Esophagus muscularis mucosa (tissue), 4 donors: ENCODE results near the gene TAGAP. TPM values are rescaled to one million over a fixed set of nuclear protein-coding genes. Genes with fewer than 3 reads are reported as not detected.
"Not testable (repeated sequence)": the region's sequence is repeated elsewhere in the genome, so short reads cannot be mapped to it uniquely, and the experiment has no call there.

Experiments
- DNase-seq: peaks from one replicate; pipeline ENCODE4 v3.0.0-alpha.2; 2017; ENCODE audit errors: extremely low spot score
- H3K27ac ChIP-seq, 4 donors: fragments of 200-600 bp; sonication (generic); replicated peaks in 1 of 4; 1 replicate in 3 of 4; 2 replicates in 1 of 4; pipeline ENCODE4 v1.5.1; 2016 to 2019; ENCODE audit warnings: mild to moderate bottlenecking in 1 of 4
- H3K27me3 ChIP-seq, 4 donors: fragments of 200-600 bp; sonication (generic); one replicate each; pipeline versions ENCODE4 v1.5.1 to v1.6.0; 2016 to 2019
- H3K36me3 ChIP-seq, 4 donors: fragments of 200-600 bp; sonication (generic); one replicate each; pipeline ENCODE4 v1.5.1; 2016 to 2019
- H3K4me1 ChIP-seq, 4 donors: fragments of 200-600 bp; sonication (generic); one replicate each; pipeline ENCODE4 v1.5.1; 2016 to 2019
- H3K4me3 ChIP-seq, 4 donors: fragments of 200-600 bp; sonication (generic); 1 replicate in 2 of 4; 2 replicates in 2 of 4; pipeline ENCODE4 v1.5.1; 2016 to 2019; ENCODE audit warnings: mild to moderate bottlenecking in 4 of 4, moderate library complexity in 1 of 4
- H3K9me3 ChIP-seq, 4 donors: fragments of 200-600 bp; sonication (generic); 1 replicate in 3 of 4; 2 replicates in 1 of 4; pipeline ENCODE4 v1.5.1; 2016 to 2019
- CTCF ChIP-seq, 3 experiments: fragments of 200-600 bp in 2 of 3; fragments of 450-650 bp in 1 of 3; sonication (generic) in 2 of 3; IDR thresholded peaks; one replicate each; pipeline ENCODE4 v1.5.1; 2017 to 2019; ENCODE audit warnings: antibody characterized with exemption in 3 of 3, mild to moderate bottlenecking in 2 of 3, moderate library complexity in 1 of 3
- EP300 ChIP-seq: sonication (generic); formaldehyde crosslinking; IDR thresholded peaks from one replicate; pipeline ENCODE4 v1.6.1; 2017; ENCODE audit warnings: antibody characterized with exemption
- POLR2A ChIP-seq: fragments of 450-650 bp; IDR thresholded peaks from one replicate; pipeline ENCODE4 v1.6.1; 2017; ENCODE audit warnings: antibody characterized with exemption, moderate library complexity, mild to moderate bottlenecking, low read depth
- POLR2AphosphoS5 ChIP-seq, 2 donors: sonication (generic); formaldehyde crosslinking; IDR thresholded peaks; one replicate each; pipeline ENCODE4 v1.6.1; 2017; ENCODE audit warnings: antibody characterized with exemption in 2 of 2
- WGBS: methylation state at CpG from one replicate; pipeline ENCODE4 v1.1.5; 2018; 5-methylcytosine and 5-hydroxymethylcytosine counted together
- intact Hi-C: fragments of 100-400 bp; cut with DNase I; formaldehyde crosslinking; loops from one replicate; pipeline ENCODE4 v1.15.1; 2023
- total RNA-seq, 4 donors: library from RNA; depleted of rRNA; stranded (reverse); fragments of >200 nt; gene quantifications; one replicate each; pipeline versions ENCODE4 v1.1.0 to v1.2.1, GENCODE V29; 2016

Gene TAGAP
- total RNA-seq, 4 donors from 2014 or later, result 1.5 to 3.0 (median 1.9) TPM

DNA sequence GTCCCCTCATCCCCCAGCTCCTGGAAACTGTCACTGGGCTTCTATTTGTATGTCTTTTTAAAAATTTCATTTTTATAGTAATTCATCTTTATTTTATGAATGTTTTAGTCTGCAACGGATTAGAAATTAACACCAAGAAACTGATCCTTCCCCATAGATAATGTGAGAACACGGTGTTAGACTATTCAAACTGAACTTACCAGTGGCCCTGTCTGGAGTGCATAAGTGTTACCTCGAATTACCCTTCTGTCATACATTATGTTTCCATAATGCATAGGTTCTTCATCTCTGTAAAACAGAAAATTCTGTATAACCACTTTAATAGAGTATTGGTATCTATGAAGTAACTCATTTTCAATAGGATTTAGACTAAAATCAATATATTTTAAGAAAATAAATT is 51.2 kb downstream of the TAGAP start:
- Histone ChIP-seq H3K27me3 (no peaks in the 10 kb centered on the region), H3K4me1 (peaks cover 0 to 2% (median 1%) of the 10 kb centered on the region in 4 donors), H3K27ac (no peak overlapping the region), H3K9me3 (peaks cover 0 to 8% (median 0%) of the 10 kb centered on the region in 4 donors), H3K36me3 (peaks cover 0 to 10% (median 3%) of the 10 kb centered on the region in 4 donors), H3K4me3 (no peak overlapping the region)
- no peak for DNase-seq
- intact Hi-C loops, result no loop called here
- WGBS, result 96% methylated on average over 3 of the region's 3 CpGs
- no peak for TF ChIP-seq EP300
- TF ChIP-seq POLR2AphosphoS5 (IDR thresholded peaks at IDR 0.05), result no peak
- no peak for TF ChIP-seq POLR2A
- no peak for TF ChIP-seq CTCF (IDR thresholded peaks at IDR 0.05)

DNA sequence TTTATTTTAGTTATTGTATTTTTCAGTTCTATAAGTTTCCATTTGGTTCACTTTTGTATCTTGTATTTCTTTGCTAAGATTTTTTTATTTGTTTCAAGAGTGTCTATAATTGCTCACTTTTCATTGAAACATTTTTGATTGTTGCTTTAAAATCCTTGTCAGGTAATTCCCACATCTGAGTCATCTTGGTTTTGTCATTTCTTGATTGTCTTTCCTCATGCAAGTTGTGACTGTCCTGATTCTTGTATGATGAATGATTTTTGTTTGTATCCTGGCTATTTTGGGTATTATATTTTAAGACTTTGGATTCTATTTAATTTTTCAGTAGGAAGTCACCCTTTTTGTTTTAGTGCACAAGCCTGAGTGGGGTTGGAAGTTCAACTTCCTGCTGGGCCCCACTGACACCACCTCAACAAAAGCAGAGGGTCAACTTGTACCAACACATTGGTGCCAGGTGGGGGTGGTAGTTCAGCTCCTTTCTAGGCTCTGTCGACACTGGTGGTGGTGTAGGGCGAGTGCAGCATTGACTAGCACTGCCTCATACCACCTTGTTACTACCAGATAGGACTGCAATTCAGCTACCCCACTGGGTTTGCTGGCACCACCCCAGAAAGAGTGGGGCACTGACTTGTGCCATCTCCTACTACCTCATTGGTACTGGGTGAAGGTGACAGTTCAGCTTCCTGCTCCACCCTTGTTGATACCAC is 53.6 kb downstream of the TAGAP start:
- Histone ChIP-seq H3K9me3 (peaks cover 0 to 13% (median 0%) of the 10 kb centered on the region in 4 donors), H3K4me3 (no peak overlapping the region), H3K27ac (no peak overlapping the region), H3K36me3 (peaks cover 0 to 10% (median 3%) of the 10 kb centered on the region in 4 donors), H3K4me1 (no peaks in the 10 kb centered on the region), H3K27me3 (no peaks in the 10 kb centered on the region)
- TF ChIP-seq EP300 (no peak), CTCF (IDR thresholded peaks at IDR 0.05) (no peak), POLR2AphosphoS5 (IDR thresholded peaks at IDR 0.05) (no peak), POLR2A (no peak)
- DNase-seq, result no peak
- intact Hi-C loops, result no loop called here
- no CpG with 5 or more reads among the region's 2 CpGs for WGBS

DNA sequence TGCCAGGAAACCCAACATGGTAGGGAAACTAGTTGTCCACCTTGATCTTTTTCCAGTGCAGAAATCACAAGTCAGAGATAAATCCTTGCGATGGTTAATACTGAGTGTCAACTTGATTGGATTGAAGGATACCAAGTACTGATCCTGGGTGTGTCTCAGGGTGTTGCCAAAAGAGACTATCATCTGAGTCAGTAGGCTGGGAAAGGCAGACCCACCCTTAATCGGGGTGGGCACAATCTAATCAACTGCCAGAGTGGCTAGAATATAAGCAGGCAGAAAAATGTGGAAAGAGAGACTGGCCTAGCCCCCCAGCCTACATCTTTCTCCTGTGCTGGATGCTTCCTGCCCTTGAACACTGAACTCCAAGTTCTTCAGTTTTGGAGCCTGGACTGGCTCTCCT is 55.1 kb downstream of the TAGAP start:
- H3K36me3 ChIP-seq, result peaks cover 0 to 10% (median 3%) of the 10 kb centered on the region in 4 donors
- peaks cover 0 to 13% (median 0%) of the 10 kb centered on the region in 4 donors for H3K9me3 ChIP-seq
- H3K4me3 ChIP-seq, H3K4me1 ChIP-seq, H3K27me3 ChIP-seq, intact Hi-C loops, DNase-seq, H3K27ac ChIP-seq: not testable (repeated sequence)
- 97% methylated on average over 2 of the region's 2 CpGs for WGBS

DNA sequence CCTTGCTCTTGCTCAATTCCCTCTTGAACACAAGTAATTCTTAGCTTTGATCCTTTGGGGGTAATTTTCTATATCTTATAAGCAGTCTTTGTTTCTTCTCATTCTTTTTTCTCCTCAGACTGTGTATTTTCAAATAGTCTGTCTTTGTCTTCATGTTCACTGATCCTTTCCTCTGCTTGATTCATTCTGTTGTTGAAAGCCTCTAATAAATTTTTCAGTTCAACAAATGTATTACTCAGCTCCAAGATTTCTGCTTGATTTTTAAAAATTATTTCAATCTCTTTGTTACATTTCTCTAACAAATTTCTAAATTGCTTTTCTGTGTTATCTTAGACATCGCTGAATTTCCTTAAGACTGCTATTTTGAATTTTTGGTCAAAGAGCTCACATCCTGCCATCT is 56.3 kb downstream of the TAGAP start:
- DNase-seq, result no peak
- Histone ChIP-seq H3K27ac (no peak overlapping the region), H3K9me3 (peaks cover 0 to 13% (median 0%) of the 10 kb centered on the region in 4 donors), H3K4me1 (no peaks in the 10 kb centered on the region), H3K4me3 (no peak overlapping the region), H3K36me3 (peaks cover 0 to 10% (median 3%) of the 10 kb centered on the region in 4 donors), H3K27me3 (no peaks in the 10 kb centered on the region)
- intact Hi-C loops, result no loop called here
- TF ChIP-seq POLR2A (no peak), CTCF (IDR thresholded peaks at IDR 0.05) (no peak)
- 93% methylated on average over 1 of the region's 1 CpG for WGBS

- Histone ChIP-seq H3K9me3 (peaks cover 0 to 13% (median 0%) of the 10 kb centered on the region in 4 donors), H3K27ac (no peak overlapping the region), H3K27me3 (no peaks in the 10 kb centered on the region), H3K36me3 (peaks cover 0 to 7% (median 3%) of the 10 kb centered on the region in 4 donors), H3K4me1 (no peaks in the 10 kb centered on the region), H3K4me3 (no peak overlapping the region)
- 100% methylated on average over 1 of the region's 1 CpG for WGBS
- intact Hi-C loops, result no loop called here
- no peak for DNase-seq
- no peak for TF ChIP-seq POLR2A
- no peak for TF ChIP-seq EP300
- TF ChIP-seq POLR2AphosphoS5 (IDR thresholded peaks at IDR 0.05), result no peak
- no peak for TF ChIP-seq CTCF (IDR thresholded peaks at IDR 0.05)
Measured at GRCh38 chr6:158987657-158988056, 57.1 kb downstream of the TAGAP start.

Other genes starting within 250 kb of the TAGAP start
- gene EZR, start 225.6 kb downstream of the TAGAP start, total RNA-seq, result 100 to 1,000 TPM; 205 to 226 (median 212) TPM
- gene RSPH3, start 44.8 kb downstream of the TAGAP start, total RNA-seq, result 10 to 100 TPM; 10.6 to 21.5 (median 18.1) TPM
- gene FNDC1, start 124.4 kb upstream of the TAGAP start, total RNA-seq, result 10 to 100 TPM in 1 of 4 donors, 1 to 10 TPM in 2, under 1 TPM in 1; 0.84 to 11.2 (median 2.7) TPM